Measurements from ENCODE around the gene CIAO2B. TPM values are rescaled to one million over a fixed set of nuclear protein-coding genes. Genes with fewer than 3 reads are reported as not detected.

CIAO2B gene
- total and polyA plus RNA-seq, 2 donors (not counting 3 experiments of a cell fraction or from before 2014, with no cell fraction given), result 78.7 to 314 TPM

DNA sequence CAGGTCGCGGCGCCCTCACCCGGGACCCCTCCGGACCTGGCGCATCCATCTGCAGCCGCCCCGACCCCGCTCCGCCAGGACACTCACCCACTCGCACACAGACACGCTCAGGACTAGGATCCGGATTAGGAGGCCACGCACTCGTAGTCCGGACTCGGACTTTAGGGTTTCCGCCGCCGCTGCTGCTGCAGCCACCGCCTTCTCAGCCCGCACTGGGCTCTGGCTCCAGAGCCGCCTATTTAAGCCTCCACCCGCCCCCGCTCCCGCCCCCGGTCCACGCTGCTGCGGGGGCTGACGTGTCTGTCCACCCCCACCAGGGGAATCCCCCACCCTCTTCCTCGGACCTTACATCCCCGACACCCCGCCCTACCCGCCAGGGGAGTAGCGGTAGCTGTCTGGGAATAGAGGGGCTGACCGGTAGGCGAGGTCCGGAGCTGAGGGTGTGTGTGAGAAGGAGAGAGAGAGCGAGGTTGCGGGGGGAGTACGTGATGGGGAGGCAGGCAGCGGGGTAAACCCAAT is 8.8 kb downstream of the CIAO2B start, which contains the start of gene RRAD:
Gene RRAD (minus strand): TSS at position 214 of the 519 bp plus-strand sequence. CDS start 356 bp downstream, outside the sequence.
- H4K20me1 ChIP-seq (replicated peaks; ENCODE audit: control insufficient read depth, extremely low read depth, insufficient read depth, low read length), result no peaks in the 10 kb centered on the region
- H3K4me1 ChIP-seq (ENCODE audit: control insufficient read depth, extremely low read depth, insufficient read depth, low read length), result peaks cover 3% of the 10 kb centered on the region
- H3K9me1 ChIP-seq (replicated peaks; ENCODE audit: control insufficient read depth, extremely low read depth, insufficient read depth, low read length), result no peaks in the 10 kb centered on the region
- FAIRE-seq (no peak), DNase-seq (ENCODE audit: low read depth, low spot score) (peak; percentile 11)
- BruUV-seq (replicated peaks), result no TSS peak
- peak within 1 kb of the TSS in 2 of 3 experiments; percentile 14 to 20 for H3K4me3 ChIP-seq (replicated peaks in 1 of 3; ENCODE audit: insufficient read depth in 1 of 3, low read depth in 1 of 3, low read length in 3 of 3)
- H3K4me2 ChIP-seq (ENCODE audit: insufficient read depth, low read length), result no peak within 1 kb of the TSS
- H3K27me3 ChIP-seq (ENCODE audit: control insufficient read depth in 2 of 2, insufficient read depth in 2 of 2, low read length in 2 of 2), result peaks cover 25 to 41% of the 10 kb centered on the region in 2 experiments
- H3K79me2 ChIP-seq (ENCODE audit: control insufficient read depth, insufficient read depth, low read length), result no peaks in the 10 kb centered on the region
- TF ChIP-seq MYC (IDR thresholded peaks at IDR 0.05; ENCODE audit: low read depth, low read length) (no peak), EZH2 (IDR thresholded peaks at IDR 0.05; ENCODE audit: borderline replicate concordance, low read depth, low read length, severe bottlenecking) (peak; percentile 97)
- TF ChIP-seq, protein P1, sequence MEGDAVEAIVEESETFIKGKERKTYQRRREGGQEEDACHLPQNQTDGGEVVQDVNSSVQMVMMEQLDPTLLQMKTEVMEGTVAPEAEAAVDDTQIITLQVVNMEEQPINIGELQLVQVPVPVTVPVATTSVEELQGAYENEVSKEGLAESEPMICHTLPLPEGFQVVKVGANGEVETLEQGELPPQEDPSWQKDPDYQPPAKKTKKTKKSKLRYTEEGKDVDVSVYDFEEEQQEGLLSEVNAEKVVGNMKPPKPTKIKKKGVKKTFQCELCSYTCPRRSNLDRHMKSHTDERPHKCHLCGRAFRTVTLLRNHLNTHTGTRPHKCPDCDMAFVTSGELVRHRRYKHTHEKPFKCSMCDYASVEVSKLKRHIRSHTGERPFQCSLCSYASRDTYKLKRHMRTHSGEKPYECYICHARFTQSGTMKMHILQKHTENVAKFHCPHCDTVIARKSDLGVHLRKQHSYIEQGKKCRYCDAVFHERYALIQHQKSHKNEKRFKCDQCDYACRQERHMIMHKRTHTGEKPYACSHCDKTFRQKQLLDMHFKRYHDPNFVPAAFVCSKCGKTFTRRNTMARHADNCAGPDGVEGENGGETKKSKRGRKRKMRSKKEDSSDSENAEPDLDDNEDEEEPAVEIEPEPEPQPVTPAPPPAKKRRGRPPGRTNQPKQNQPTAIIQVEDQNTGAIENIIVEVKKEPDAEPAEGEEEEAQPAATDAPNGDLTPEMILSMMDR (IDR thresholded peaks at IDR 0.05; ENCODE audit: extremely low read depth in 1 of 2, insufficient read depth in 1 of 2, low read depth in 1 of 2, low read length in 2 of 2), result no peak
- intact Hi-C loops (cut with micrococcal nuclease), result no loop called here
- ChIA-PET CTCF (interaction anchor here (0.8 to 5.2 kb wide), 7 partner anchors 9 to 317 kb away, joined by 3 to 72 read pairs (median 6); partner anchors contain the start of gene CIAO2B), POLR2A (no interaction called here)
- H3K9me3 ChIP-seq (replicated peaks; ENCODE audit: control insufficient read depth, insufficient read depth, low read length), result no peaks in the 10 kb centered on the region
- no peak within 1 kb of the TSS for H3K9ac ChIP-seq (replicated peaks; ENCODE audit: extremely low read depth, insufficient read depth, low read length)
- H3K27ac ChIP-seq (ENCODE audit: insufficient read depth, low read depth, low read length), result no peak within 1 kb of the TSS
- no peaks in the 10 kb centered on the region for H3K36me3 ChIP-seq (ENCODE audit: control insufficient read depth in 2 of 2, extremely low read depth in 1 of 2, insufficient read depth in 2 of 2, low read length in 2 of 2)
- peak within 1 kb of the TSS; percentile 51 for H2AFZ ChIP-seq (ENCODE audit: low read depth, low read length)
- dilution Hi-C loops (cut with MboI; ENCODE audit: extremely low pct_ligation_motif_present, low sequenced_read_pairs), result no loop called here
